Kidney (tissue), 14 donors: Measurements from ENCODE around the gene NSG2. TPM values are rescaled to one million over a fixed set of nuclear protein-coding genes. Genes with fewer than 3 reads are reported as not detected.

Experiments used
- DNase-seq, 5 donors: peaks; one replicate each; pipeline ENCODE4 v3.0.0-alpha.2; 2013 to 2020
- FAIRE-seq: peaks from 2 replicates; lab custom pipeline; 2012; peaks lifted over from hg19 to GRCh38; lab: Jason Lieb, UNC
- H3K27ac ChIP-seq, 2 donors: one replicate each; pipeline ENCODE4 v1.7.0; 2013; ENCODE audit warnings: low read depth in 2 of 2, low read length in 2 of 2, inconsistent platforms in 1 of 2
- H3K27me3 ChIP-seq: one replicate; pipeline ENCODE4 v1.7.1; 2013; ENCODE audit warnings: low read length, inconsistent platforms; ENCODE audit not compliant: control insufficient read depth, insufficient read depth
- H3K36me3 ChIP-seq, 3 donors: one replicate each; pipeline versions ENCODE4 v1.7.0 to v1.7.1; 2013; ENCODE audit warnings: low read length in 3 of 3, control low read depth in 1 of 3, inconsistent platforms in 1 of 3; ENCODE audit not compliant: insufficient read depth in 3 of 3, control insufficient read depth in 2 of 3
- H3K4me1 ChIP-seq, 3 donors: one replicate each; pipeline versions ENCODE4 v1.7.0 to v1.7.1; 2013; ENCODE audit warnings: low read length in 3 of 3, inconsistent platforms in 1 of 3, low read depth in 1 of 3; ENCODE audit not compliant: control insufficient read depth in 2 of 3, insufficient read depth in 2 of 3
- H3K4me3 ChIP-seq, 3 donors: one replicate each; pipeline versions ENCODE4 v1.7.0 to v1.8.1; 2013; ENCODE audit warnings: low read length in 3 of 3, control low read depth in 1 of 3, inconsistent platforms in 1 of 3
- H3K9ac ChIP-seq, 3 donors: one replicate each; pipeline versions ENCODE4 v1.7.0 to v1.7.1; 2013; ENCODE audit warnings: low read length in 3 of 3, control low read depth in 1 of 3, inconsistent platforms in 1 of 3
- H3K9me3 ChIP-seq, 3 donors: one replicate each; pipeline versions ENCODE4 v1.7.0 to v1.7.1; 2013; ENCODE audit warnings: low read length in 3 of 3, control low read depth in 1 of 3, inconsistent platforms in 1 of 3; ENCODE audit not compliant: control insufficient read depth in 2 of 3, insufficient read depth in 1 of 3
- CTCF ChIP-seq: IDR thresholded peaks from 3 replicates; pipeline ENCODE4 v1.5.1; 2012; ENCODE audit warnings: mild to moderate bottlenecking, moderate library complexity, borderline replicate concordance; ENCODE audit not compliant: insufficient read depth; ENCODE audit errors: extremely low read depth
- intact Hi-C: fragments of 100-400 bp; cut with DNase I; formaldehyde crosslinking; loops from one replicate; pipeline ENCODE4 v1.11.1; 2022
- polyA plus RNA-seq: library from polyadenylated mRNA; stranded (reverse); fragments of 350-450 nt; fragmentation: Illumina TruSeq; extraction: RNeasy Lipid Tissue Mini Kit (QIAGEN cat#74804); gene quantifications from one replicate; pipeline ENCODE4 v1.2.3, GENCODE V29; 2014; ENCODE audit warnings: low read depth, low replicate concordance; ENCODE audit not compliant: insufficient read depth
- total RNA-seq: library from RNA; stranded (reverse); fragmentation: NEBNext Ultra II Directional; extraction: Animal tissue kit (Norgen Biotek cat#: 25700); gene quantifications from one replicate; pipeline ENCODE4 v1.2.1, GENCODE V29; 2021
- donor health status: control.
- donor health status: control.
- donor health status: control.
- donor health status: control.
- donor health status: control.
- donor health status: DM: yes; HTN: yes; CAD: no.
- donor health status: Normal renal cell carcinoma (clear cell type).

Gene NSG2
- total and polyA plus RNA-seq, 2 donors from 2014 or later, result 0.41 TPM; not detected in 1

- intact Hi-C loops, result no loop called here
- H3K4me3 ChIP-seq, result no peak overlapping the region
- no peaks in the 10 kb centered on the region for H3K4me1 ChIP-seq
- H3K27me3 ChIP-seq, result no peaks in the 10 kb centered on the region
- DNase-seq (no peak), FAIRE-seq (no peak)
- H3K9me3 ChIP-seq, result no peaks in the 10 kb centered on the region
- no peaks in the 10 kb centered on the region for H3K36me3 ChIP-seq
- H3K9ac ChIP-seq, result no peak overlapping the region
- no peak for TF ChIP-seq CTCF
- no peak overlapping the region for H3K27ac ChIP-seq
Measured at GRCh38 chr5:174118823-174119467, 73.4 kb downstream of the NSG2 start.

- intact Hi-C loops, result no loop called here
- Histone ChIP-seq H3K4me3 (no peak overlapping the region), H3K27me3 (no peaks in the 10 kb centered on the region), H3K9ac (no peak overlapping the region), H3K36me3 (no peaks in the 10 kb centered on the region), H3K9me3 (no peaks in the 10 kb centered on the region), H3K4me1 (no peaks in the 10 kb centered on the region), H3K27ac (no peak overlapping the region)
- FAIRE-seq (no peak), DNase-seq (peak in 3 of 5 donors; percentile 13 to 57 (median 17))
- no peak for TF ChIP-seq CTCF
Measured at GRCh38 chr5:174119468-174119881, 74.0 kb downstream of the NSG2 start.

GRCh38 chr5:174120401-174121005 is 75.0 kb downstream of the NSG2 start:
- DNase-seq (peak in 1 of 5 donors; percentile 3), FAIRE-seq (no peak)
- no peak overlapping the region for H3K9ac ChIP-seq
- H3K4me3 ChIP-seq, result no peak overlapping the region
- H3K27ac ChIP-seq, result no peak overlapping the region
- H3K36me3 ChIP-seq, result no peaks in the 10 kb centered on the region
- no peaks in the 10 kb centered on the region for H3K27me3 ChIP-seq
- no peak for TF ChIP-seq CTCF
- no peaks in the 10 kb centered on the region for H3K9me3 ChIP-seq
- intact Hi-C loops, result no loop called here
- no peaks in the 10 kb centered on the region for H3K4me1 ChIP-seq

- TF ChIP-seq CTCF, result no peak
- Histone ChIP-seq H3K4me3 (no peak overlapping the region), H3K9me3 (no peaks in the 10 kb centered on the region), H3K27ac (no peak overlapping the region), H3K9ac (no peak overlapping the region), H3K36me3 (no peaks in the 10 kb centered on the region), H3K4me1 (no peaks in the 10 kb centered on the region), H3K27me3 (no peaks in the 10 kb centered on the region)
- FAIRE-seq (no peak), DNase-seq (no peak)
- intact Hi-C loops, result no loop called here
Measured at GRCh38 chr5:174134545-174134944, 89.0 kb downstream of the NSG2 start.
